ENCODE data around the gene PIGP.

PIGP gene

DNA sequence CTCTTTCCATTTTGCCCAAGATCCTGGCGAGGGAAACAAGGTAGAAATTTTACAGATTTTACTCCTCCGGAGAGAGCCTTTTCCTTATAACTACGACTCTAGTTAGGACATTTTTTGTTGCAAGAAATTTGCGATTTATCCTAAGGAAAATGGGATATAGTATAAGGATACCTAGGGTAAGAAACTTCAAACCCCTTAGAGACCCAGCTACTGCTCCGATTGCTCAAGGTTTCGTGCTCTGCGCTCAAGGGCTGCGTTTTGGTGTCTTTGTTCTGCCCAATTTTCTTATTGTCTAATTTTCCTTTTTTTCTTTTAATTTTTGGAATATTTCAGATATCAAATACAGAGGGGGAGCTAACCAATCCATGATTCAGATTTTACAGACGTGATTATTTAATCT is 1.7 kb upstream of the PIGP start:
- Histone ChIP-seq H3K9ac (ENCODE audit: low read length) (no peak overlapping the region), H3K4me3 (ENCODE audit: low read length) (peak overlapping the region; percentile 56)

DNA sequence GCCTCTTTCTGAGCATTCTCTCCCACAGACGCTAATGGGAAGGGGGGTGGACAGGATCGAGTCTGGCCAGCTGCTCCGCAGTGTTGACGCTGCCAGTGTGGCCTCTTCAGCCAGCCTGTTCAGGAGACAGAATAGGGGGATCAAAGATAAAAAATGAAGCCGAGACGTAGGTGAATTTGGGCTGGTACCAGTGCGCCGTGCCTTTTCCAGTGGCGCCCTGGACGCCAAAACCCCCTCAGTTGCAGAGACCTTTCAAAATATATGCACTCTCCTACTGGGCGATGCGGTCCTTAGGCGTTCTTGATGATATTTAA is 1.3 kb upstream of the PIGP start:
- Histone ChIP-seq H3K36me3 (ENCODE audit: control insufficient read depth, low read depth, low read length) (peaks cover 5% of the 10 kb centered on the region), H3K27me3 (ENCODE audit: control insufficient read depth, insufficient read depth, low read length) (peaks cover 27% of the 10 kb centered on the region), H3K4me1 (ENCODE audit: control insufficient read depth, low read depth, low read length) (peaks cover 11% of the 10 kb centered on the region), H3K4me3 (ENCODE audit: low read length) (peak overlapping the region; percentile 56), H3K27ac (ENCODE audit: low read length) (no peak overlapping the region), H3K9ac (ENCODE audit: low read length) (peak overlapping the region; percentile 47), H3K9me3 (ENCODE audit: control insufficient read depth, low read depth, low read length) (no peaks in the 10 kb centered on the region)

More for the DNA sequence above, 1.7 kb upstream of the PIGP start:
- peaks cover 5% of the 10 kb centered on the region for H3K36me3 ChIP-seq (ENCODE audit: control insufficient read depth, low read depth, low read length)
- H3K9me3 ChIP-seq (ENCODE audit: control insufficient read depth, low read depth, low read length) = no peaks in the 10 kb centered on the region
- peaks cover 27% of the 10 kb centered on the region for H3K27me3 ChIP-seq (ENCODE audit: control insufficient read depth, insufficient read depth, low read length)
- H3K27ac ChIP-seq (ENCODE audit: low read length) = no peak overlapping the region
- peaks cover 11% of the 10 kb centered on the region for H3K4me1 ChIP-seq (ENCODE audit: control insufficient read depth, low read depth, low read length)

DNA sequence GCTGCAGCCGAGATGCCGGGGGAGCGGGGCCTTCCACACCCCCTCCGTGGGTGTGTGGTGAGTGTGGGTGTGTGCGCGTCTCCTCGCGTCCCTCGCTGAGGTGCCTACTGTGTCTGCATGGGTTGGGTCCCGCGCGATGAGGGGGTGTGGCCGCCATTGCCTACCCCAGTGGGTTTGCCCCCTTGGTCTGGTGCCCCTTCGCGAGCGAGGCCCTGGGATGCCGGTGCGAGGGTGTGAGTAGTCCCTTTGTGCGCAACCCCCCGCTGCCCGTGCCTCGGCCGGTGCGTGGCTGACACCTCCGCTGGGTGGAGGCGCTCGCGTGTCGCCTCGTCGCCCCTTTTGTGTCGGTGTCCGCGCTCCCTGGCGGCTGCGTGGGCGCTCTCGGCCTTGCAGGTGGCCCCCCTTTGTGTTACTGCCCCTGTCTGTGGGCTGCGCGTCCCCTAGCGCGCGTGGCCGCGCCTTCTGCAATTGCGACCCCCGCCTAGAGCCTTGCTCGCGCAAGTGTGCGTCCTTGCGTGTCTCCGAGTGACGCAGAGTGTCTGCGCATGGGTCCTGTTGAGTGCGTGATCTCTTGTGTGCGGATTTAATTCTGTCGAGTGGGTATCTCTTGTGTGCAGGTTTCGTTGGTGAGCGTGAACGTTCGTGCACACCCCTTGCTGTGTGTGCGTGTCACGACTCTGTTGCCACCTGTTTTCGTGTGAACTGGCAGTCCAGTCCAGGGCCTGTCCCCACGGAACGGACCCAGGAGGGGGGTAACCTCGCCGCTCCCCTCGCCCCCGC is 736 bp upstream of the PIGP start:
- H3K4me3 ChIP-seq (ENCODE audit: low read length) = peak overlapping the region; percentile 56
- H3K9ac ChIP-seq (ENCODE audit: low read length) = peak overlapping the region; percentile 47
- peaks cover 27% of the 10 kb centered on the region for H3K27me3 ChIP-seq (ENCODE audit: control insufficient read depth, insufficient read depth, low read length)
- no peak overlapping the region for H3K27ac ChIP-seq (ENCODE audit: low read length)
- peaks cover 5% of the 10 kb centered on the region for H3K36me3 ChIP-seq (ENCODE audit: control insufficient read depth, low read depth, low read length)
- H3K9me3 ChIP-seq (ENCODE audit: control insufficient read depth, low read depth, low read length) = no peaks in the 10 kb centered on the region
- H3K4me1 ChIP-seq (ENCODE audit: control insufficient read depth, low read depth, low read length) = peaks cover 11% of the 10 kb centered on the region

DNA sequence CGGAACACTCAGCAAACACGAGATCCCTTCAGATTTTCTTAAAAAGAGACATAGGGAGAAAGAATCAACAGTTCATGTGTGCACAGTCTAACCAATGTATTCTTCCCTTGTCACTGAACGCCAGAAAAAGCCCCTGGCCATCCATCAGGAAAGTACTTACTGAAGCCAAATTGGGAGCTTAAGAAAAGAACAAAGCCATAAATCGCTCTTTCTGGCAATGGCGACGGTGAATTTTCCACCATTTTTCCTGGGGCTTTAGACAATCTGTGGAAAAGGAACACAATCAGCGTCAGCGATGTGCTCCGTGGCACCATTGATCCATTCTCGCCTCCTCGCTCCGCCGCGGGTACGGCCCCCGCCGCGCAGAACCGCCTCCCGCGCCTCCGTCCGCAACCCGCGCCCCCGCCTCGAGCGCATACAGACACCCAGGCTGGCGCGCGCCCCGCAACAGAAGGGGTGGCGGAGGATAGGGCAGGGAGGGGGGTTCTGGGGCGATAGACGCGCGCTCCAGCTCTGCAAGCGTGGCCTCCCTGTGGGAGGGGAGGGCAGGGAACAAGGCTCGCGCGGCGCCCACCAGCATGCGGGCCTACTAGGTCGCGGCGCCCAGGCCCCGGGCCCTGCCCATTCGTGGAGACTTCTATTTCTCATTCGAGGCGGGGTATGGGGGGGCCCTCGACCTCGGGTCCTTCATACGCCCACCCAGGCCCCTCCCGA is 440 bp downstream of the PIGP start:
- peaks cover 11% of the 10 kb centered on the region for H3K4me1 ChIP-seq (ENCODE audit: control insufficient read depth, low read depth, low read length)
- H3K9me3 ChIP-seq (ENCODE audit: control insufficient read depth, low read depth, low read length) = no peaks in the 10 kb centered on the region
- H3K27ac ChIP-seq (ENCODE audit: low read length) = peak overlapping the region; percentile 82

DNA sequence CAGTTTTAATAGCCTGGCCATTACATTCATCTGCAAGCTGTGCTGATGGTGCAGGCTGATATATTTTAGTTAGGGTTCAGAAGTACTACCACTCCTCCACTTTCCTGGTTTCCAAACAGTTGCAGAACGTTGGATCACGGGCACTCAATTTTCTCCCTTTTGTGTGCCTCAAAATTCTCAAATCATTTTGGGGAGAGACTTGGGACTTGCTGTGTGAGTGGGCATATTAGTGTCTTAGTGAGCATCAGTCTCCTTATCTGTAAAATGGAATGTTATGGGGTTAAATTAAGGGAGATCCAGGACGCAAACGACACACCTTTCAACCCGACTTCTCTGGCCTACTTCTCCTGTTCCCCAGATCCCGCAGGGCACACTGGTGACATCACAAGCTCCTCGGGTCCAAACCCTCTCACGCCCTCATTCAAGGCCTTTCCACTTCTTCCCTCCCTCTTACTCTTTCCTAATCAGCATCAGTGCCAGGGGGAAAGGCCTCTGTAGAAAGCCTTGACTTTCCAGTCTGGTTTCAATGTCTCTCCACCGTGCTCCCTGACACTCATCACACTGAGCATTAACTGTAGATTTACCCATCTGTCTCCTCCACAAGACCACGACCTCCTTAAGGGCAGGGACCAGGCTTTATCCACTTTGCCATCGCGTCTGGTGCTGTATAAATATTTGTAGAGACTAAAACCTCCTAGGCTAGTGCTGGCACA is 1.2 kb downstream of the PIGP start:
- peaks cover 5% of the 10 kb centered on the region for H3K36me3 ChIP-seq (ENCODE audit: control insufficient read depth, low read depth, low read length)
- no peak overlapping the region for H3K27ac ChIP-seq (ENCODE audit: low read length)
- H3K9me3 ChIP-seq (ENCODE audit: control insufficient read depth, low read depth, low read length) = no peaks in the 10 kb centered on the region
- H3K4me1 ChIP-seq (ENCODE audit: control insufficient read depth, low read depth, low read length) = peaks cover 11% of the 10 kb centered on the region
- H3K27me3 ChIP-seq (ENCODE audit: control insufficient read depth, insufficient read depth, low read length) = peaks cover 27% of the 10 kb centered on the region
- peak overlapping the region; percentile 56 for H3K4me3 ChIP-seq (ENCODE audit: low read length)
- peak overlapping the region; percentile 63 for H3K9ac ChIP-seq (ENCODE audit: low read length)

More for the DNA sequence above, 440 bp downstream of the PIGP start:
- peak overlapping the region; percentile 63 for H3K9ac ChIP-seq (ENCODE audit: low read length)
- H3K27me3 ChIP-seq (ENCODE audit: control insufficient read depth, insufficient read depth, low read length) = peaks cover 27% of the 10 kb centered on the region
- peak overlapping the region; percentile 56 for H3K4me3 ChIP-seq (ENCODE audit: low read length)
- peaks cover 5% of the 10 kb centered on the region for H3K36me3 ChIP-seq (ENCODE audit: control insufficient read depth, low read depth, low read length)

DNA sequence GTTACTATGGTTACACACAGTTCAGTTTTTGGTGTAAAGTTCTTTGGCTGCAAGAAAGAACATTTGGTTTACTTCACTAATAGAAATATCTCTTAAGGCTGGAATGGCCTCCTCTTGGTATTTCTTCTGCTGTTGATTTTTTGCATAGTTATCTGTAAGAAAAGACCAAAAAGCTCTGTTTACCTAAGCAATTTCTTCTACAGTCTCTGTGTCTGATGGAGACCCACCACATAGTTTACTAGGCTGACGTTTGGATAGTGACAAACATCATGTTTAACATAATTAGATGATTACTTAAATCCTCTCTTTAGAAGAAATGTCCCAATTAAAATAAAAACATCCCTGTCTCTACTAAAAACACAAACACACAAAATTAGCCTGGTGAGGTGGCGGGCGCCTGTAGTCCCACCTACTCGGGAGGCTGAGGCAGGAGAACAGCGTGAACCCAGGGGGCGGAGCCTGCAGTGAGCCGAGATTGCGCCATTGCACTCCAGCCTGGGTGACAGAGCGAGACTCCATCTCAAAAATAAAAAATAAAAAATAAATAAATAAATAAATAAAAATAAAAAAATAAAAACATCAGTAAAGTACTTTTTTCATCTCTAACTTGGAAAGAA is 7.2 kb downstream of the PIGP start:
- H3K9me3 ChIP-seq (ENCODE audit: control insufficient read depth, low read depth, low read length) = no peaks in the 10 kb centered on the region
- H3K27me3 ChIP-seq (ENCODE audit: control insufficient read depth, insufficient read depth, low read length) = no peaks in the 10 kb centered on the region
- H3K4me3 ChIP-seq (ENCODE audit: low read length) = no peak overlapping the region
- no peak overlapping the region for H3K9ac ChIP-seq (ENCODE audit: low read length)
- H3K4me1 ChIP-seq (ENCODE audit: control insufficient read depth, low read depth, low read length) = peaks cover 2% of the 10 kb centered on the region
- peaks cover 5% of the 10 kb centered on the region for H3K36me3 ChIP-seq (ENCODE audit: control insufficient read depth, low read depth, low read length)
- H3K27ac ChIP-seq (ENCODE audit: low read length) = no peak overlapping the region

DNA sequence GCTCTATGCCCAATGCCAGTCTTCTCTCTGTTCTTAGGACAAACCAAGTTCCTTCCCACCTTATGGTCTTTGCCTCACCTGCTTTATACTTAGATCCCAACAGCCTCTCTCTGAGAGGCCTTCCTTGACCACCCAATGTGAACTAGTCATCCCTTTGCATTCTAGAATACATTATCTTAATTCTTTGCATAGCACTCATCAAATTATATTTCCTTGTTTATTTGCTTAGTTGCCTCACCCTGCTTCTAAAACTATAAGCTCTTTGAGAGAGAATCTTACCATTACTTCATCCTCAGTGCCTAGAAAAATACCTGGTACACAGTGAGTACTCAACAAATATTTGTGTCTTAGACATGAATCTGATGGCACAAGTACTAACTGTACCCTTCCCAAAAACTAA is 8.0 kb downstream of the PIGP start:
- Histone ChIP-seq H3K36me3 (ENCODE audit: control insufficient read depth, low read depth, low read length) (peaks cover under 1% of the 10 kb centered on the region), H3K9me3 (ENCODE audit: control insufficient read depth, low read depth, low read length) (no peaks in the 10 kb centered on the region), H3K4me3 (ENCODE audit: low read length) (no peak overlapping the region), H3K27me3 (ENCODE audit: control insufficient read depth, insufficient read depth, low read length) (no peaks in the 10 kb centered on the region), H3K4me1 (ENCODE audit: control insufficient read depth, low read depth, low read length) (peaks cover 10% of the 10 kb centered on the region), H3K9ac (ENCODE audit: low read length) (no peak overlapping the region), H3K27ac (ENCODE audit: low read length) (no peak overlapping the region)

DNA sequence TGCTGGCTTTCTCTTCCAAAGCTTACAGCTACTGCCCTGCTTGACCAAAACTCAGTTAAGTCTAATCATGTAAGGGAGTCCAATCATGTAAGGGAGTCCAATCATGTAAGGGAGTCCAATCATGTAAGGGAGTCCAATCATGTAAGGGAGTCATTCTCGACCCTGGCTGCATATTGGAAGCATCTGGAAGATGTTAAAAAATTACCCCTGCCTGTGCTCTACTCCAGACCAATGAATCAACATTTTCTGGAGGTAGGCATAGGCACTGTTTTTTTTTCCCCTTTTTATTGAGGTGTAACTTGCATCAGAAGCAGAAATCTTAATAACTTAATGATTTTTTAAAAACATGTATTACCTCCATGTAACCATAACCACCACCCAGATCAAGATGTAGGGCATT is 9.4 kb downstream of the PIGP start:
- Histone ChIP-seq H3K9me3 (ENCODE audit: control insufficient read depth, low read depth, low read length) (no peaks in the 10 kb centered on the region), H3K36me3 (ENCODE audit: control insufficient read depth, low read depth, low read length) (no peaks in the 10 kb centered on the region), H3K4me3 (ENCODE audit: low read length) (no peak overlapping the region), H3K4me1 (ENCODE audit: control insufficient read depth, low read depth, low read length) (peaks cover 10% of the 10 kb centered on the region), H3K27me3 (ENCODE audit: control insufficient read depth, insufficient read depth, low read length) (no peaks in the 10 kb centered on the region), H3K9ac (ENCODE audit: low read length) (no peak overlapping the region), H3K27ac (ENCODE audit: low read length) (no peak overlapping the region)

DNA sequence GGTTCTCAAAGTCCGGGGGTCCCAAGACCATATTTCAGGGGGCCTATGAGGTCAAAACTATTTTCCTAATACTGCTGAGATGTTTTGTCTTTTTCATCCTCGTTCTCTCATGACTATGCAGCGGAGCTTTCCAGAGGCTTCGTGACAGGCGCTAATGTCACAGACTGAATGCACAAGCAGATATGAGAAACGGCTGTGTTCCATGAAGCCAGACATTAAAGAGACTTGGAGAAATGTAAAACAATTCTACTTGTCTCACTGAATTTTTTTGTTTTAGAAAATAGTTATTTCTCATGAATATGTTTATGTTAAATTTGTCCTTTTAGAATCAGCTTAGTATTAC is 10.3 kb downstream of the PIGP start:
- Histone ChIP-seq H3K4me1 (ENCODE audit: control insufficient read depth, low read depth, low read length) (peaks cover 10% of the 10 kb centered on the region), H3K4me3 (ENCODE audit: low read length) (no peak overlapping the region), H3K9me3 (ENCODE audit: control insufficient read depth, low read depth, low read length) (no peaks in the 10 kb centered on the region), H3K9ac (ENCODE audit: low read length) (no peak overlapping the region), H3K36me3 (ENCODE audit: control insufficient read depth, low read depth, low read length) (no peaks in the 10 kb centered on the region), H3K27me3 (ENCODE audit: control insufficient read depth, insufficient read depth, low read length) (no peaks in the 10 kb centered on the region), H3K27ac (ENCODE audit: low read length) (no peak overlapping the region)

DNA sequence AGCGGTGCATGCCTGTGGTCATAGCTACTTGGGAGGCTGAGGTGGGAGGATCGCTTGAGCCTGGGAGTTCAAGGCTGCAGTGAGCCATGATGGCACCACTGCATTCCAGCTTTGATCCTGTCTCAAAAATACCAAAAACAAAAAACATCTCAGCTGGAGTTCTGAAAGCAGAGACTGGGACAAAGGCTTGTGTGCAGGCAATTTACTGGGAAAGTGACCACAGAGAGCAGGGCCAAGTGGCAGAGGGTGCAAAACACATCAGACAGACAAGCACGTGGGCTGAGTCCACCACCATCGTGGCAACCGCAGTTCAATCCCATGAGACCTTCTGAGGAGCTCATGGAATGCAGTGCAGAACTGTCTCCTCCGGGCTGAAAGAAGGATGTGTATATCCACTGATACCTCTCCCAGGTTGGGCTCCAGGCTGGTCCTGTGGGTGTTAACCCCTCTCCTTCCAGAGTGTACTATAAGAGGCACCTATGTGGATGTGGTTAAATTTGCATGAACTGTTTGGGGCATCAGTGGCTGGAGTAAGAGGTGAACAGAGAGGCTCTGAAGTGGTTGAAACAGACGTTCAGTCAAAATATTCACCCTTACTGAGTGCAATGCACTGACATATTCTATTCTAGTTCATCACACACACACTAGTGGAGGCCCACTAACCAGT is 10.8 kb downstream of the PIGP start:
- Histone ChIP-seq H3K36me3 (ENCODE audit: control insufficient read depth, low read depth, low read length) (no peaks in the 10 kb centered on the region), H3K27me3 (ENCODE audit: control insufficient read depth, insufficient read depth, low read length) (no peaks in the 10 kb centered on the region), H3K4me1 (ENCODE audit: control insufficient read depth, low read depth, low read length) (peaks cover 10% of the 10 kb centered on the region), H3K9ac (ENCODE audit: low read length) (no peak overlapping the region), H3K4me3 (ENCODE audit: low read length) (no peak overlapping the region), H3K27ac (ENCODE audit: low read length) (no peak overlapping the region), H3K9me3 (ENCODE audit: control insufficient read depth, low read depth, low read length) (no peaks in the 10 kb centered on the region)

DNA sequence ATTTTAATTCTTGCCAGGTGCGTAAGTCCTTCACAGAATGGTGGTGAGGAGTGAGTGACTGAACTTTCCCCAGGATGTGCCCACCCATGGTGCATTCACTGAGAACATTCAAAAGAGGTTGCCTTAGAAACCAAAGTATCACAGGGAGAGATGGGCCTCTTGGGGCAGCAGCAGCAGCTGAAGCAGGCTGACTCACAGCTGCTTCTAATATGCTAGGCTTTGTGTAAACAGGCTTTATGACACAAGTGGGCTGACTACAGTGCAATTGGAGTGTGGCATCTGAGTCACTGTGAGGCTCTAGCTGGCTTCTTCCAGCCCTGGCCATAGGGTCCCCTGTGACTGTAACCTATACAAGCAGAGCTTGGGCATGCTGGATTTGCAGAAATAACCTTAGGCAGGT is 12.6 kb downstream of the PIGP start:
- no peaks in the 10 kb centered on the region for H3K9me3 ChIP-seq (ENCODE audit: control insufficient read depth, low read depth, low read length)
- no peak overlapping the region for H3K9ac ChIP-seq (ENCODE audit: low read length)
- H3K4me3 ChIP-seq (ENCODE audit: low read length) = peak overlapping the region; percentile 11
- H3K36me3 ChIP-seq (ENCODE audit: control insufficient read depth, low read depth, low read length) = no peaks in the 10 kb centered on the region
- H3K27ac ChIP-seq (ENCODE audit: low read length) = peak overlapping the region; percentile 44
- H3K4me1 ChIP-seq (ENCODE audit: control insufficient read depth, low read depth, low read length) = peaks cover 10% of the 10 kb centered on the region
- no peaks in the 10 kb centered on the region for H3K27me3 ChIP-seq (ENCODE audit: control insufficient read depth, insufficient read depth, low read length)

Data from iPS-18a (cell line).